ENCODE results near the gene CPXM2. TPM values are rescaled to one million over a fixed set of nuclear protein-coding genes. Genes with fewer than 3 reads are reported as not detected.

CPXM2 gene
- total and polyA plus RNA-seq, 9 of the 15 experiments (the other 6 are each of a cell fraction or from before 2014, with no cell fraction given) = not detected

GRCh38 chr10:123726836-123727235 is 164.8 kb downstream of the CPXM2 start:
- Histone ChIP-seq H3K9me3 (replicated peaks; ENCODE audit: control insufficient read depth, insufficient read depth, low read depth, low read length) (no peaks in the 10 kb centered on the region), H4K20me1 (replicated peaks; ENCODE audit: control insufficient read depth, insufficient read depth, low read length) (no peaks in the 10 kb centered on the region), H3K4me2 (ENCODE audit: insufficient read depth, low read length) (no peak overlapping the region), H3K36me3 (ENCODE audit: control insufficient read depth, insufficient read depth, low read length) (no peaks in the 10 kb centered on the region), H3K27ac (ENCODE audit: extremely low read depth, low read depth, low read length) (no peak overlapping the region), H3K4me3 (no peak overlapping the region), H3K9ac (ENCODE audit: insufficient read depth in 1 of 2, low read depth in 2 of 2, low read length in 2 of 2) (no peak overlapping the region), H3K4me1 (replicated peaks in 1 of 2; ENCODE audit: control insufficient read depth in 2 of 2, insufficient read depth in 2 of 2, low read length in 2 of 2) (no peaks in the 10 kb centered on the region), H3K79me2 (ENCODE audit: control insufficient read depth, insufficient read depth, low read length) (no peaks in the 10 kb centered on the region), H3K27me3 (ENCODE audit: control insufficient read depth in 2 of 2, insufficient read depth in 2 of 2, low read length in 2 of 2) (peaks cover 0 to 6% of the 10 kb centered on the region in 2 experiments; a peak in 1 of 5 replicates), H2AFZ (ENCODE audit: low read depth, low read length) (no peak overlapping the region), H3K9me1 (ENCODE audit: control insufficient read depth, insufficient read depth, low read length) (no peaks in the 10 kb centered on the region)
- DNase-seq (ENCODE audit: extremely low read depth in 1 of 4, low spot score in 3 of 4) (no peak), ATAC-seq (no peak), FAIRE-seq (no peak)
- in situ Hi-C loops (cut with MboI) (no loop called here), intact Hi-C loops (cut with micrococcal nuclease) (no loop called here)
- 0% methylated on average over 1 of the region's 2 CpGs for WGBS (ENCODE audit: insufficient coverage, low coverage, missing lambda C conversion rate)
- POLR2A ChIA-PET = no interaction called here
- TF ChIP-seq GATAD2B (IDR thresholded peaks at IDR 0.05; ENCODE audit: borderline replicate concordance) = no peak
- TF ChIP-seq KDM5B (IDR thresholded peaks at IDR 0.05; ENCODE audit: insufficient replicate concordance, low read depth, low read length) = no peak
- no peak for TF ChIP-seq ERF (CRISPR knock-in tag; IDR thresholded peaks at IDR 0.05)
- no peak for TF ChIP-seq SMARCA4 (IDR thresholded peaks at IDR 0.05)
- no peak for TF ChIP-seq PHB2 (IDR thresholded peaks at IDR 0.05; ENCODE audit: low read depth)
- TF ChIP-seq ILK (tag; IDR thresholded peaks at IDR 0.05; ENCODE audit: borderline replicate concordance, low read depth) = no peak
- TF ChIP-seq ARID3B (CRISPR knock-in tag; IDR thresholded peaks at IDR 0.05; ENCODE audit: borderline replicate concordance) = no peak
- TF ChIP-seq RFX1 (IDR thresholded peaks at IDR 0.05) = no peak
- no peak for TF ChIP-seq ETV5 (CRISPR knock-in tag; IDR thresholded peaks at IDR 0.05; ENCODE audit: low read depth)
- no peak for TF ChIP-seq FOSL1 (tag; conservative IDR thresholded peaks at IDR 0.05)
- TF ChIP-seq ZNF766 (CRISPR knock-in tag; conservative IDR thresholded peaks at IDR 0.05) = no peak
- no peak for TF ChIP-seq ZNF518B (CRISPR knock-in tag; IDR thresholded peaks at IDR 0.05)
- no peak for TF ChIP-seq SRSF1 (IDR thresholded peaks at IDR 0.05; ENCODE audit: low read depth, low read length)
- no peak for TF ChIP-seq CBFB (CRISPR knock-in tag; IDR thresholded peaks at IDR 0.05)
- TF ChIP-seq SIN3B (IDR thresholded peaks at IDR 0.05; ENCODE audit: low read depth) = no peak
- TF ChIP-seq GATAD2A (IDR thresholded peaks at IDR 0.05) = no peak
- no peak for TF ChIP-seq TSC22D4 (tag; IDR thresholded peaks at IDR 0.05)
- no peak for TF ChIP-seq ZC3H8 (IDR thresholded peaks at IDR 0.05)
- no peak for TF ChIP-seq CTBP1 (IDR thresholded peaks at IDR 0.05; ENCODE audit: borderline replicate concordance)
- no peak for TF ChIP-seq CHD4 (IDR thresholded peaks at IDR 0.05; ENCODE audit: insufficient read depth, insufficient replicate concordance, low read depth, low read length, poor library complexity, severe bottlenecking)
- no TSS peak for BruUV-seq (replicated peaks)
- CTCF ChIA-PET (ENCODE audit: low intra/inter-chr PET ratio) = no interaction called here

Measured in K562 (cell line).